Epithelial cell of proximal tubule (primary cell): ENCODE results near the gene FADS2. TPM values are rescaled to one million over a fixed set of nuclear protein-coding genes. Genes with fewer than 3 reads are reported as not detected.

ENCODE experiments used
- DNase-seq: peaks from one replicate; pipeline ENCODE4 v3.0.0-alpha.2; 2011; ENCODE audit warnings: low read depth
- H3K4me3 ChIP-seq: 2 replicates; pipeline ENCODE4 v1.5.1; 2011; ENCODE audit warnings: low read depth, mild to moderate bottlenecking, low read length
- CTCF ChIP-seq: conservative IDR thresholded peaks from 2 replicates; pipeline ENCODE4 v1.5.1; 2012; ENCODE audit warnings: low read depth, mild to moderate bottlenecking, low read length
- total RNA-seq: library from RNA; depleted of rRNA; stranded (reverse); fragments of >200 nt; gene quantifications from 2 replicates; pipeline ENCODE4 v1.2.3, GENCODE V29; 2015

FADS2 gene
- total RNA-seq, 1 donor from 2014 or later = 169 TPM

GRCh38 chr11:61910187-61911127 lies 82.4 kb downstream of the FADS2 start:
- DNase-seq = no peak
- H3K4me3 ChIP-seq = no peak overlapping the region
- TF ChIP-seq CTCF = no peak

GRCh38 chr11:61911128-61911700 lies 83.1 kb downstream of the FADS2 start:
- no peak for TF ChIP-seq CTCF
- H3K4me3 ChIP-seq = no peak overlapping the region
- no peak for DNase-seq

- no peak for TF ChIP-seq CTCF
- no peak for DNase-seq
- H3K4me3 ChIP-seq = no peak overlapping the region
Measured at GRCh38 chr11:61911701-61912529, 83.8 kb downstream of the FADS2 start.

GRCh38 chr11:61912530-61912898 lies 84.4 kb downstream of the FADS2 start:
- H3K4me3 ChIP-seq = no peak overlapping the region
- DNase-seq = no peak
- no peak for TF ChIP-seq CTCF

GRCh38 chr11:61912991-61913698 lies 85.0 kb downstream of the FADS2 start:
- no peak for TF ChIP-seq CTCF
- DNase-seq = no peak
- H3K4me3 ChIP-seq = no peak overlapping the region

- TF ChIP-seq CTCF = no peak
- DNase-seq = no peak
- H3K4me3 ChIP-seq = no peak overlapping the region
Measured at GRCh38 chr11:61913699-61914395, 85.7 kb downstream of the FADS2 start.
